GM20000 (cell line): ENCODE results near the gene ALOXE3.

Experiments used
- DNase-seq: peaks from one replicate; pipeline ENCODE4 v3.0.0; 2012; ENCODE audit warnings: low spot score
- CTCF ChIP-seq: IDR thresholded peaks from 2 replicates; pipeline ENCODE4 v1.5.1; 2012; ENCODE audit warnings: mild to moderate bottlenecking, control low read depth; ENCODE audit errors: extremely low read depth, missing control alignments

Gene ALOXE3

GRCh38 chr17:8158267-8159031 is 40.1 kb upstream of the ALOXE3 start:
- peak; percentile 72 for TF ChIP-seq CTCF
- peak; percentile 86 for DNase-seq

- peak; percentile 19 for TF ChIP-seq CTCF
- peak; percentile 97 for DNase-seq
Measured at GRCh38 chr17:8156246-8156992, 38.1 kb upstream of the ALOXE3 start.

- TF ChIP-seq CTCF, result no peak
- DNase-seq, result no peak
Measured at GRCh38 chr17:8155996-8156245, 37.6 kb upstream of the ALOXE3 start.

- no peak for DNase-seq
- no peak for TF ChIP-seq CTCF
Measured at GRCh38 chr17:8155231-8155995, 37.1 kb upstream of the ALOXE3 start.

- DNase-seq, result no peak
- TF ChIP-seq CTCF, result no peak
Measured at GRCh38 chr17:8154608-8155155, 36.4 kb upstream of the ALOXE3 start.

- DNase-seq, result peak; percentile 71
- no peak for TF ChIP-seq CTCF
Measured at GRCh38 chr17:8153957-8154607, 35.8 kb upstream of the ALOXE3 start.

GRCh38 chr17:8153525-8153956 is 35.2 kb upstream of the ALOXE3 start:
- no peak for DNase-seq
- TF ChIP-seq CTCF, result no peak
